Muscle layer of duodenum (tissue), 2 donors: ENCODE measurements around the gene CXCL3.

Experiments
- H3K27ac ChIP-seq: one replicate; pipeline ENCODE4 v1.7.0; 2013; ENCODE audit warnings: mild to moderate bottlenecking, low read length
- H3K27me3 ChIP-seq: one replicate; pipeline ENCODE4 v1.7.0; 2013; ENCODE audit warnings: low read depth, mild to moderate bottlenecking, control low read depth, low read length
- H3K36me3 ChIP-seq, 2 donors: one replicate each; pipeline ENCODE4 v1.7.0; 2013; ENCODE audit warnings: low read length in 2 of 2, control low read depth in 1 of 2, mild to moderate bottlenecking in 1 of 2; ENCODE audit not compliant: insufficient read depth in 2 of 2, control insufficient read depth in 1 of 2
- H3K4me1 ChIP-seq, 2 donors: one replicate each; pipeline ENCODE4 v1.7.0; 2013; ENCODE audit warnings: low read length in 2 of 2, mild to moderate bottlenecking in 2 of 2, control low read depth in 1 of 2, moderate library complexity in 1 of 2; ENCODE audit not compliant: insufficient read depth in 2 of 2, control insufficient read depth in 1 of 2
- H3K4me3 ChIP-seq, 2 donors: one replicate each; pipeline ENCODE4 v1.7.0; 2013; ENCODE audit warnings: low read length in 2 of 2, low read depth in 1 of 2, mild to moderate bottlenecking in 1 of 2
- H3K9me3 ChIP-seq, 2 donors: one replicate each; pipeline ENCODE4 v1.7.0; 2013; ENCODE audit warnings: low read length in 2 of 2, control low read depth in 1 of 2, mild to moderate bottlenecking in 1 of 2; ENCODE audit not compliant: control insufficient read depth in 1 of 2
- donor health status: healthy.

CXCL3 gene

GRCh38 chr4:74012130-74012529 is 26.4 kb downstream of the CXCL3 start:
- Histone ChIP-seq H3K4me3 (no peak overlapping the region), H3K27ac (no peak overlapping the region), H3K27me3 (no peaks in the 10 kb centered on the region)

GRCh38 chr4:74009307-74009706 is 29.2 kb downstream of the CXCL3 start:
- no peaks in the 10 kb centered on the region for H3K27me3 ChIP-seq
- no peaks in the 10 kb centered on the region for H3K4me1 ChIP-seq
- H3K36me3 ChIP-seq, result no peaks in the 10 kb centered on the region
- H3K9me3 ChIP-seq, result no peaks in the 10 kb centered on the region
- no peak overlapping the region for H3K4me3 ChIP-seq
- no peak overlapping the region for H3K27ac ChIP-seq

More at GRCh38 chr4:74012130-74012529, 26.4 kb downstream of the CXCL3 start:
- no peaks in the 10 kb centered on the region for H3K4me1 ChIP-seq
- H3K36me3 ChIP-seq, result no peaks in the 10 kb centered on the region
- no peaks in the 10 kb centered on the region for H3K9me3 ChIP-seq

- Histone ChIP-seq H3K27me3 (no peaks in the 10 kb centered on the region), H3K4me3 (no peak overlapping the region), H3K36me3 (no peaks in the 10 kb centered on the region), H3K9me3 (no peaks in the 10 kb centered on the region), H3K27ac (no peak overlapping the region), H3K4me1 (no peaks in the 10 kb centered on the region)
Observed at GRCh38 chr4:74006009-74006476, 32.4 kb downstream of the CXCL3 start.

GRCh38 chr4:74005528-74005927 is 33.0 kb downstream of the CXCL3 start:
- no peaks in the 10 kb centered on the region for H3K4me1 ChIP-seq
- no peaks in the 10 kb centered on the region for H3K36me3 ChIP-seq
- no peak overlapping the region for H3K4me3 ChIP-seq
- no peak overlapping the region for H3K27ac ChIP-seq
- no peaks in the 10 kb centered on the region for H3K27me3 ChIP-seq
- H3K9me3 ChIP-seq, result no peaks in the 10 kb centered on the region

- H3K9me3 ChIP-seq, result no peaks in the 10 kb centered on the region
- no peaks in the 10 kb centered on the region for H3K27me3 ChIP-seq
- H3K4me3 ChIP-seq, result no peak overlapping the region
- H3K36me3 ChIP-seq, result no peaks in the 10 kb centered on the region
- H3K4me1 ChIP-seq, result no peaks in the 10 kb centered on the region
- no peak overlapping the region for H3K27ac ChIP-seq
Observed at GRCh38 chr4:74004668-74005067, 33.8 kb downstream of the CXCL3 start.

- no peaks in the 10 kb centered on the region for H3K9me3 ChIP-seq
- peaks cover 0 to 7% of the 10 kb centered on the region in 2 donors for H3K4me1 ChIP-seq
- H3K27ac ChIP-seq, result no peak overlapping the region
- H3K27me3 ChIP-seq, result no peaks in the 10 kb centered on the region
- no peaks in the 10 kb centered on the region for H3K36me3 ChIP-seq
- H3K4me3 ChIP-seq, result no peak overlapping the region
Observed at GRCh38 chr4:74000301-74000700, 38.2 kb downstream of the CXCL3 start.

- Histone ChIP-seq H3K36me3 (no peaks in the 10 kb centered on the region), H3K4me3 (peak within 1 kb of the TSS in 1 of 2 donors; percentile 58), H3K27ac (no peak within 1 kb of the TSS)
Observed at GRCh38 chr4:73998040-73999011, 40.2 kb downstream of the CXCL3 start, which contains the start of gene CXCL5. TSS of gene CXCL5 (minus strand) at chr4:73998677. CDS start at chr4:73998581, 96 bp downstream.

GRCh38 chr4:73992050-73992449 is 46.4 kb downstream of the CXCL3 start:
- Histone ChIP-seq H3K27me3 (no peaks in the 10 kb centered on the region), H3K4me1 (no peaks in the 10 kb centered on the region), H3K4me3 (no peak overlapping the region), H3K9me3 (no peaks in the 10 kb centered on the region), H3K27ac (no peak overlapping the region), H3K36me3 (no peaks in the 10 kb centered on the region)

More at GRCh38 chr4:73998040-73999011, 40.2 kb downstream of the CXCL3 start, which contains the start of gene CXCL5:
- Histone ChIP-seq H3K4me1 (peaks cover 0 to 7% of the 10 kb centered on the region in 2 donors), H3K9me3 (no peaks in the 10 kb centered on the region), H3K27me3 (no peaks in the 10 kb centered on the region)

GRCh38 chr4:73991742-73992000 is 46.8 kb downstream of the CXCL3 start:
- Histone ChIP-seq H3K4me1 (no peaks in the 10 kb centered on the region), H3K27ac (no peak overlapping the region), H3K36me3 (no peaks in the 10 kb centered on the region), H3K27me3 (no peaks in the 10 kb centered on the region), H3K9me3 (no peaks in the 10 kb centered on the region), H3K4me3 (no peak overlapping the region)

GRCh38 chr4:73990988-73991741 is 47.3 kb downstream of the CXCL3 start:
- H3K9me3 ChIP-seq, result no peaks in the 10 kb centered on the region
- no peaks in the 10 kb centered on the region for H3K27me3 ChIP-seq
- no peak overlapping the region for H3K27ac ChIP-seq
- no peak overlapping the region for H3K4me3 ChIP-seq
- no peaks in the 10 kb centered on the region for H3K36me3 ChIP-seq
- no peaks in the 10 kb centered on the region for H3K4me1 ChIP-seq

- Histone ChIP-seq H3K9me3 (no peaks in the 10 kb centered on the region), H3K27me3 (no peaks in the 10 kb centered on the region), H3K4me1 (no peaks in the 10 kb centered on the region), H3K27ac (no peak overlapping the region), H3K36me3 (no peaks in the 10 kb centered on the region), H3K4me3 (no peak overlapping the region)
Observed at GRCh38 chr4:73989928-73990327, 48.6 kb downstream of the CXCL3 start.
